ENCODE results near the gene CCDC9.

CCDC9 gene

DNA sequence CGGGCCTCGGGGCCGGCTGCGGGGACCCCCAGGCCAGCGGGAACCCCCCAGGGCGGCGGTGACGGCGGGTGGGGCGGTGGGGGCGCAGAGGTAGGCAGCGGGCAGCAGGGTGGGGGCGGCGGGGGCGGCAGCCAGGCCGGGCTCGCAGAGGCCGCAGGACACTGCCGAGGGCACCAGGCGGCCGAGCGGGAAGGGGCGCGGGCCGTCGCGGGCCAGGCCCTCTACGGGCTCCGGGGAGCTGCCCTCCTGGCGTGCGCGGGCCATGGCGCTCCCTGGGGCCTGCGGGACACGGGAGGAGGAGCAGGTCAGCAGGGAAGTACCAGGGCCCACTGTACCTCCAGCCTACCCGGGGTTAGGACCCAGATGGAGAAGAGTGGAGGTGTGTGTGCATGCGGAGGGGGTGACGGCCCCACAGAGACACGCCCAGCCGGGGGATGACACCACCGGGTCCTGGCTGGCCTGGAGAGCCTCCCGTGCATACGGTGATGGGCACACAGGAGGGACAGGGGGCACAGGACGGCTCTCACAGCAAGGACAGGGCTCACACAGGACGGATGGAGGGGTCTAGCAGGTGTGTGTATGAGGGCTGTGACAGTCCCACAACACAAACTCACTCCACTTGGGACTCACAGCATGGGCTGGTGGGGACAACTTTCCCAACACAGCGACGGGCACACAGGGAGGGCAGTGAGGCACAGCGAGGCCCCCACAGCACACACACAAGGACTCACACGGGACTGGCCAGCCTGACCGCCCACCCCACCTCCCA is 28.0 kb upstream of the CCDC9 start:
- DNase-seq (ENCODE audit: low spot score in 2 of 2) (peak; percentile 31 to 32), ATAC-seq (replicated peaks; ENCODE audit: extremely low read depth, poor library complexity, severe bottlenecking) (no peak)
- H3K27ac Mint-ChIP-seq (ENCODE audit: low read depth), result no peak overlapping the region
- no peaks in the 10 kb centered on the region for H3K9me3 Mint-ChIP-seq
- no peak overlapping the region for H3K4me3 Mint-ChIP-seq
- peaks cover 35% of the 10 kb centered on the region for H3K36me3 Mint-ChIP-seq (ENCODE audit: insufficient read depth)
- H3K4me1 Mint-ChIP-seq, result peaks cover 24% of the 10 kb centered on the region
- no peaks in the 10 kb centered on the region for H3K27me3 Mint-ChIP-seq

DNA sequence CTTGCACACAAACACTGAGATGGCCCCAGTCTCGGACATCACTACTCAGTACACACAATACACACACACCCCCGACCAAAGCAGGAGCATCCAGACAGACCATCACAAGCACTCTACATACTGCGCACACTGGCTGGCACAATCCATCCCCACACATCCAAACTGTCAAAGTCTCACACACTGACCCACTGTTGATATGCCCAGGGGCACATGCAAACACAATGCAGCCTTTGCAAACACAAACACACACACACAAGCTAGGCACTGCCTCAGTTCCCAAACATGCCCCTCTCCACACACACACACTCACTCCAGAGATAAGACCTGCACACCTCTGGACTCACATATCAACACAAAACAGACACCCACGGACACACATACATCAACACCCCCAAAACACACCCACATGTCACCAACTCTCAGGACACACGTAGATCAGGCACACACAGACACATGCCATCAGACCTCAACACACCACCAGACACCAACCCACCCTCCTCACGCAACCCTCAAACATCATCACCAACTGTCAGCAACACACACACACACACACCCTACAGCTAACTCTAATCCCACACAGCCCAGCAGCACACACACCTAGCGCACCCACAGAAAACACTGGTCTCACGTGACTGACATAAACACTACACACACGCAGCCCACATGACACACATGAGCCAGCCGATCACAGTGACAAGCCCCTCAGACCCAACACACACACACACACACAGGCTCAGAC is 27.2 kb upstream of the CCDC9 start:
- no peaks in the 10 kb centered on the region for H3K27me3 Mint-ChIP-seq
- ATAC-seq (replicated peaks; ENCODE audit: extremely low read depth, poor library complexity, severe bottlenecking) (peak; percentile 3), DNase-seq (ENCODE audit: low spot score in 2 of 2) (peak in 1 of 2 donors; percentile 40)
- no peak overlapping the region for H3K27ac Mint-ChIP-seq (ENCODE audit: low read depth)
- H3K4me1 Mint-ChIP-seq, result peaks cover 24% of the 10 kb centered on the region
- no peaks in the 10 kb centered on the region for H3K9me3 Mint-ChIP-seq
- H3K4me3 Mint-ChIP-seq, result no peak overlapping the region
- peaks cover 34% of the 10 kb centered on the region for H3K36me3 Mint-ChIP-seq (ENCODE audit: insufficient read depth)

DNA sequence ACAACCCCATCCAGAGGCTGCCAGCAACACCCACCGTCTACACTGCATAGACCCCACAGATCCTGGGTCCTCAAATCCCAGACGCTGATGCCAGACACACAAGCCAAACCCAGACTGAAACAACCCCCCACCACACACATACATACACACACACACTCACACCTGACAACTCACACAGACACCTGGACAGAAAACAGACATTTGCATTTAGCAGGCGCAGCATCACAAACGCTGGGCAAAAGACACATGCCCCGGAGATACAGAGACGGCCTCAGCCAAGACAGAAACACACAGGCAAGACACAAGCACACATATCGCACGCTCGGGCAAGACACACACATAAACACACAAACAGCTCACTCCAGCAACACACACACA is 26.7 kb upstream of the CCDC9 start:
- peaks cover 34% of the 10 kb centered on the region for H3K36me3 Mint-ChIP-seq (ENCODE audit: insufficient read depth)
- H3K27me3 Mint-ChIP-seq, result no peaks in the 10 kb centered on the region
- ATAC-seq (replicated peaks; ENCODE audit: extremely low read depth, poor library complexity, severe bottlenecking), result no peak
- DNase-seq (ENCODE audit: low spot score in 2 of 2), result no peak
- H3K4me1 Mint-ChIP-seq, result peaks cover 24% of the 10 kb centered on the region
- H3K4me3 Mint-ChIP-seq, result no peak overlapping the region
- H3K27ac Mint-ChIP-seq (ENCODE audit: low read depth), result no peak overlapping the region
- H3K9me3 Mint-ChIP-seq, result no peaks in the 10 kb centered on the region

DNA sequence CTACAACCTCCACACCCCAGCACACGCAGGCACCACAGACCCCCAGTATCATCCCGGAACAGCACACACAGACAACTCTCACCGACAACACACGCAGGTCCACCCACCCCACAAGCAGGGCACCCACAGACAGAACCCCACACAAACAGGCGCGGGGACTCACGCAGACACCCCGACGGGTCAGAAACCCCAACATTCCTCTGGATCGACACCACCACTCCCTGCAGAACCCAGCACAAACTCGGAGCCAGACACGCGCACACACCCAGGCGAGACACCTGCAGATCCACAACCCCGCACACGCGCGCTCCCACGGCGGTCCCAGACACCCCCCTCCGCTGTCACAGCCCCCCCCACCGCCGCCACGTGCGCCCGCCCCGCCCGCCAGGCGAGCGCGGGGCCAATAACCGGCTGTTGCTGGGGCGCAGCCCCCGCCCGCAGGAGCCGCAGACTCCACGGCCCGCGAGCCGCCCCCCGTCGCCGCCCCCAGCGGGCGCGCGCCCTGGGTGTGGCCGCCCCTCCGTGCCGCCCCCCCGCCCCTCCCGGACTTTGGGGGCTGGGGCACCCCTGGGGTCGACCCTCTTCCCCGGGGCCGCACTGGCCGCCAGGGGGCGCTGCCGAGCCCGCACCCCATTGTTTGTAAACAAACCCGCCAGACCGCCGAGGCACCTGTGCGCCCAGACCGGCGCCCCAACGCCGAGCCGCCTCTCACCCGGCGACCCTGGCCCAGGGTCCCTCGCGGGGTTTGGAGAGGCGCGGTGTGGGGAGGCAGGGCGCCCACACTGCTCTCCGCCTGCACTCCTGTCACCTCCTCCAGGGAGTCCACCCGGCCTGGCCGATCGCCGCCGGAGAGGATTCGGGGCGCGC is 26.0 kb upstream of the CCDC9 start:
- H3K4me3 Mint-ChIP-seq, result no peak overlapping the region

DNA sequence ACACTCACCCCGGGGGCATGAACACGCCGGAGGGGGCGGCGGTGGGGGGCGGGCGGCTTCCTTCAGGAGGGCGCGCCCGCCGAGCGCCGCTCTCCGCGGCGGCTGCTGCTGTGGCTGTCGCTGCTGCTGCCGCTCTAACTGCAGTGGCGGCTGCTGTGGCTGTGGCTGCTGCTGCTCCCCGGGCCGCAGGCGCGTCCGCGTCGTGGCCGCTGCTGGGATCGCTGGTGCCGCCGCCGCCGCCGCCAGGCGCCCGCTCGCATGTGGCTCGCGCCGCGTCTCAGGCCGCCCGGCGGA is 25.5 kb upstream of the CCDC9 start, which contains the start of gene BBC3:
Gene BBC3, minus strand, starts transcription at position 279 of the 294 bp plus-strand sequence. CDS start 2,768 bp downstream, outside the sequence.
- no peaks in the 10 kb centered on the region for H3K27me3 Mint-ChIP-seq
- H3K4me3 Mint-ChIP-seq, result peak within 1 kb of the TSS; percentile 70
- DNase-seq (ENCODE audit: low spot score in 2 of 2), result no peak
- peaks cover 28% of the 10 kb centered on the region for H3K36me3 Mint-ChIP-seq (ENCODE audit: insufficient read depth)
- peak within 1 kb of the TSS; percentile 83 for H3K27ac Mint-ChIP-seq (ENCODE audit: low read depth)
- no peak for ATAC-seq (replicated peaks; ENCODE audit: extremely low read depth, poor library complexity, severe bottlenecking)
- no peaks in the 10 kb centered on the region for H3K9me3 Mint-ChIP-seq
- H3K4me1 Mint-ChIP-seq, result peaks cover 18% of the 10 kb centered on the region

More for the DNA sequence above, 26.0 kb upstream of the CCDC9 start:
- ATAC-seq (replicated peaks; ENCODE audit: extremely low read depth, poor library complexity, severe bottlenecking), result peak; percentile 34
- Mint-ChIP-seq H3K27me3 (no peaks in the 10 kb centered on the region), H3K27ac (ENCODE audit: low read depth) (no peak overlapping the region), H3K9me3 (no peaks in the 10 kb centered on the region), H3K4me1 (peaks cover 23% of the 10 kb centered on the region), H3K36me3 (ENCODE audit: insufficient read depth) (peaks cover 33% of the 10 kb centered on the region)
- DNase-seq (ENCODE audit: low spot score in 2 of 2), result peak; percentile 88 to 89

DNA sequence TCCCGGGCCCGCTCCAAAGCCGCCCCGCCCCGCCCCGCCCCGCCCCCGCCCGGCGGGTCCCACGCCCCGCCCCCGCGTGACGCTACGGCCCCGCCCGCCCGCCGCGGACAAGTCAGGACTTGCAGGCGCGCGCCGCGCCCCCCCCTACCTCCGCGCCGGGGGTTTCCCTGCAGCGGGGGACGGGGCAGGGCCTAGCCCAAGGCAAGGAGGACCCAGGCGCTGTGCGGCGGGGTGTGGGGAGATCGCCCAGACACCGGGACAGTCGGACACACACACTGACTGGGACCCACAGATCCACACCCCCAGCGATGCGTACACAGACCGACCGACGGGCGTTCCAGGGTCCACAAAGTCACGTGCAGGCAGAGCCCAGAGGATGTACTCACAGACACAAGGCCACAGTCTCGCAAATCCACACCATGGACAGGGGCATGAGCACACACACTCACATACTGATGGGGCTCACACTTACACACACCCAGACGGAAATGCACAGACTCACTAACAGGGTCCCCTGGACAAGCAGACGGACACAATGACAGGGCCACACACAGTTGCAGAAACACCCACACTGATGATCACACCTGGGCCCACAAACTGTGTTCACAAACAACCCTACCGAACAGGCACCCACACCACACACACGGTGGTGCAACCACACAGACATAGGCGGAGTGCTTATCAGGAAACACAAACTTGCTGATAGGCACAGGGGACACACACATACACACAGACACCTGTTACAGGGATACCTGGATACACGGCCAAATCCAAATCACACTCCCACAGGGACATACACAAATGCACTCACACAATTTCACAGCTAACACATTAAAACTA is 24.9 kb upstream of the CCDC9 start:
- Mint-ChIP-seq H3K4me1 (peaks cover 18% of the 10 kb centered on the region), H3K27ac (ENCODE audit: low read depth) (peak overlapping the region; percentile 83), H3K9me3 (no peaks in the 10 kb centered on the region), H3K36me3 (ENCODE audit: insufficient read depth) (peaks cover 24% of the 10 kb centered on the region), H3K27me3 (no peaks in the 10 kb centered on the region), H3K4me3 (peak overlapping the region; percentile 70)
- ATAC-seq (replicated peaks; ENCODE audit: extremely low read depth, poor library complexity, severe bottlenecking) (peak; percentile 59), DNase-seq (ENCODE audit: low spot score in 2 of 2) (peak; percentile 76 to 88)

DNA sequence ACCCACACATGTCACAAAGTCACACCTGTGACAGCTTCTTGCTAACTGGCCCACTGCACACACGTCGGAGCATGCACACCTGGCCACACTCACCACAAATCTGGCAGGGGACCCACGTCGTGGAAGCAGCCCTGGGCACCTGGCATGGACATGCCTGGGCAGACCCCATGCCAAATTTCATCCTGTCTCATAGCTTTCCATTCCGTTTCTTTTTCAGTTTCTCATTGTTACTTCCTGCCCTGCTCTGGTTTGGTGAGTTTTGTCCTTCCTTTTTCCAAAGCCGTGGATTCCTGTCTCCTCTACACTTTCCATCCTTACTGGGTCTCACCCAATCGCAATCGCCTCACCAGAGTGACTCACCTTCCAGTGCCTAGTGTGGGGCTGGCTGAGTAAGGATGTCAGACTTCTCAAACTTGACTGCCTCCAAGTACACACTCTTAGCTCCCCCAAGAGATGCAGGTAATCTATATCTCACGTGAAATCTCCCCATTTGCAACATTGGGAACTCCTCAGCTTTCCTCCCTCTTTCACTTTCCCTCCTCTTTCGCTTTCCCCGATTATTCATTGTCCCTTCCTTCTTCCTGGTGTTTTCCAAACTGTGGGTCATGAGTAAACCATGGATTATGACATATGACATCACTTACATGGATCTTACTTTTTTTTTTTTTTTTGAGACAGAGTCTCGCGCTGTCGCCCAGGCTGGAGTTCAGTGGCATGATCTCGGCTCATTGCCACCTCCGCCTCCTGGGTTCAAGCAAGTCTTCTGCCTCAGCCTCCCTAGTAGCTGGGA is 23.7 kb upstream of the CCDC9 start:
- ATAC-seq (replicated peaks; ENCODE audit: extremely low read depth, poor library complexity, severe bottlenecking) (no peak), DNase-seq (ENCODE audit: low spot score in 2 of 2) (no peak)
- H3K4me3 Mint-ChIP-seq, result peak overlapping the region; percentile 70
- peaks cover 15% of the 10 kb centered on the region for H3K36me3 Mint-ChIP-seq (ENCODE audit: insufficient read depth)
- H3K4me1 Mint-ChIP-seq, result peaks cover 18% of the 10 kb centered on the region
- no peaks in the 10 kb centered on the region for H3K27me3 Mint-ChIP-seq
- no peaks in the 10 kb centered on the region for H3K9me3 Mint-ChIP-seq
- peak overlapping the region; percentile 83 for H3K27ac Mint-ChIP-seq (ENCODE audit: low read depth)

DNA sequence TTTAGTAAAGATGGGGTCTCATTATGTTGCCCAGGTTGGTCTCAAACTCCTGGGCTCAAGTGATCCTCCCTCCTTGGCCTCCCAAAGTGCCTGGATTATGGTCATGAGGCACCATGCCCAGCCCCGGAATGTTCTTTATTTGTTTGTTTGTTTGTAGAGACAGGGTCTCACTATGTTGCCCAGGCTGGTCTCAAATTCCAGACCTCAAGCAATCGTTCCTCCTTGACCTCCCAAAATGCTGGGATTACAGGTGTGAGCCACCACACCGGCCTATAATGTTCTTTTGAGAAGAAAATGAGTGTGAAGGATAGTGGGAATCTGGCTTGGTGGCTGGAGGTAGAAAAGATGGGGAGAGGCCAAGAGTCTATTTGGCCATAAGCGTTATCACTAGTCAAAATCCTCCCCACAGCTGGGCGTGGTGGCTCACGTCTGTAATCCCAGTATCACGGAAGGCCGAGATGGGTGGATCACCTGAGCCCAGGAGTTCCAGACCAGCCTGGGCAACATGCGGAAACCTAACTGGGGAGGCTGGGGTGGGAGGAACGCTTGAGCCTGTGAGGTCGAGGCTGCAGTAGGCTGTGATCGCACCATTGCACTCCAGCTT is 20.2 kb upstream of the CCDC9 start:
- Mint-ChIP-seq H3K27ac (ENCODE audit: low read depth) (no peak overlapping the region), H3K4me1 (peaks cover 23% of the 10 kb centered on the region), H3K27me3 (no peaks in the 10 kb centered on the region), H3K9me3 (no peaks in the 10 kb centered on the region), H3K36me3 (ENCODE audit: insufficient read depth) (peaks cover 16% of the 10 kb centered on the region), H3K4me3 (no peak overlapping the region)
- DNase-seq (ENCODE audit: low spot score in 2 of 2) (no peak), ATAC-seq (replicated peaks; ENCODE audit: extremely low read depth, poor library complexity, severe bottlenecking) (no peak)

DNA sequence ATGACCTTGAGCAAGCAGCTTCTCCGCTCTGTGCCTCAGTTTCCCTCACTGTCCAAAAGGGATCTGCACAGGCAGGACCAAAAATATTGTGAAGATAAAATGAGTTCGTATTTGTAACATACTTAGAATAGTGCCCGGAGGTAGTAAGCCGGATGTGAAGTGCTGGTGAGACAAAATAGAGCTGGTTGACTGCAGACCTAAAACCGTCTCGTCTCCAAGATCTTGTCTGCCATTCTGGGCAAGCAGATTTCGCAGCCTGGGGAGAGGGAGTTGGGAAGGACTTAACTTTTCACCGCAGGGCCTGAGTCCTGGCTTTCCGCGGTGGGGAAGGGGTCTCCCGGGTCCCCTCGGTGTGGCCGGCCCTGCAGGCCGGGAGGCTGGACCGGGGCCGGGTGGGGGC is 17.2 kb upstream of the CCDC9 start:
- H3K4me3 Mint-ChIP-seq, result peak overlapping the region; percentile 72

DNA sequence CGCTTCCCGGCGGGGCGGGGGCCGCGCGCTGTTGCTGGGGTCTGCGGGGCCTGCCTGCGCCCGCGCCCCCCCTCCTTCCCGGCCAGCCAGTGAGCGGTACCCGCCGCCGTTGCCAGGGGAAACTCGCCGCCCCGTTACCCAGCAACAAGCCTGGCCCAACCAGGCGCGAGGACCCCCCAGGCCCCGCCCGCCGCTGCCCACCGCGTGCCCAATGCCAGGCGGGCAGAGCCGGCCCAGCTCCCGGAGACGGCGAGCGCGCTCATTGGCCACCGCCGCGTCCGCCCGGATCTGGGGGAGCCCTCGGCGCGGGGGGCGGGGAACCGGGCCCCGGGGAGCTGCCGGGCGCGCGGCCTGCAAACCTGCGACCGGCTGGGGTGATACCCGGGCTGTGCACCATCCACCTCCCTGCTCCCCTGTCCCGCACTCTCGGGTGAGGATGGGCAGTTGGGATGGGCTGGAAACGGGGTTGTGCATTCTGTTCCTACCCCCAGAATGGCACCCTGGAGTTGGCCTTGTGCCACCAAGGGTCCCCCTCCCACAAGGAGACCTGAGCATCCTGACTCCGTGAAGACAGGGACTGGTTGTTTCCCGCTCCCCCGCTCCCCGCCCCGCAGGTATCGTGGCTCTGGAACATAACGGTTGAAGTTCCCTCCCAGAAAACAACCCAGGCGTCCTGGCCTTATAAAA is 16.6 kb upstream of the CCDC9 start:
- ATAC-seq (replicated peaks; ENCODE audit: extremely low read depth, poor library complexity, severe bottlenecking) (peak; percentile 38), DNase-seq (ENCODE audit: low spot score in 2 of 2) (peak; percentile 48 to 63)
- H3K4me1 Mint-ChIP-seq, result peaks cover 5% of the 10 kb centered on the region
- no peaks in the 10 kb centered on the region for H3K9me3 Mint-ChIP-seq
- H3K27me3 Mint-ChIP-seq, result no peaks in the 10 kb centered on the region
- no peak overlapping the region for H3K27ac Mint-ChIP-seq (ENCODE audit: low read depth)
- H3K4me3 Mint-ChIP-seq, result peak overlapping the region; percentile 72
- peaks cover 5% of the 10 kb centered on the region for H3K36me3 Mint-ChIP-seq (ENCODE audit: insufficient read depth)

More for the DNA sequence above, 17.2 kb upstream of the CCDC9 start:
- Mint-ChIP-seq H3K36me3 (ENCODE audit: insufficient read depth) (peaks cover 3% of the 10 kb centered on the region), H3K27me3 (no peaks in the 10 kb centered on the region), H3K27ac (ENCODE audit: low read depth) (peak overlapping the region; percentile 57), H3K4me1 (peaks cover 5% of the 10 kb centered on the region), H3K9me3 (no peaks in the 10 kb centered on the region)
- no peak for DNase-seq (ENCODE audit: low spot score in 2 of 2)
- no peak for ATAC-seq (replicated peaks; ENCODE audit: extremely low read depth, poor library complexity, severe bottlenecking)

DNA sequence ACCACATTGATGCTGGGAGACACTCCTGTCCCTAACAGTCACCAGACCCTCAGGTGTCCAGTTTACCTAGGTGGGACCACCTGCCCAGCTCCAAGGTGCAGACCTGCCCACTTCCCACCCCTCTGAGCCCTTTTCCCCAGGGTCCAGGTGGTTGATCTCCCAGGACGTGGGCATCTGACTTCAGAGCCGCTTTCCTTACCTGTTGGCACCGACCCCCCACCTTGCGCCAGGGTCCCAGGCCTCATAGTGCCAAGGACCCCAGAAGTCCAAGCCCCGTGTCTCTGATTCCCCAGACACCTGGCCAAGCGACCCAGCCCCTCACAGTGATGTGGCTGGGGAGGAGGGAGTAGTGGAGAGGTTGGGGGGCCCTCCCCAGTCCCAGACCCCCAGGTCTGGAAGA is 15.8 kb upstream of the CCDC9 start:
- no peaks in the 10 kb centered on the region for H3K9me3 Mint-ChIP-seq
- H3K27me3 Mint-ChIP-seq, result no peaks in the 10 kb centered on the region
- H3K36me3 Mint-ChIP-seq (ENCODE audit: insufficient read depth), result peaks cover 7% of the 10 kb centered on the region
- peaks cover 5% of the 10 kb centered on the region for H3K4me1 Mint-ChIP-seq
- DNase-seq (ENCODE audit: low spot score in 2 of 2), result no peak
- no peak overlapping the region for H3K4me3 Mint-ChIP-seq
- no peak overlapping the region for H3K27ac Mint-ChIP-seq (ENCODE audit: low read depth)
- no peak for ATAC-seq (replicated peaks; ENCODE audit: extremely low read depth, poor library complexity, severe bottlenecking)

Measured in central memory CD8-positive, alpha-beta T cell (primary cell).